HG02588 (cell line): ENCODE results near the gene MOSPD3.
A peak's percentile ranks its signal among the peaks of the same experiment; 100 is the strongest.

Source experiments
- ATAC-seq: cut with Tn5 transposase; IDR thresholded peaks from one replicate; pipeline ENCODE4 v1.9.1; 2021; ENCODE audit warnings: mild to moderate bottlenecking, moderate library complexity; ENCODE audit not compliant: unreplicated experiment

The MOSPD3 gene

GRCh38 chr7:100621554-100621953 is 9.2 kb downstream of the MOSPD3 start:
- ATAC-seq, result no peak

GRCh38 chr7:100623951-100624824 is 11.8 kb downstream of the MOSPD3 start:
- ATAC-seq, result no peak

DNA sequence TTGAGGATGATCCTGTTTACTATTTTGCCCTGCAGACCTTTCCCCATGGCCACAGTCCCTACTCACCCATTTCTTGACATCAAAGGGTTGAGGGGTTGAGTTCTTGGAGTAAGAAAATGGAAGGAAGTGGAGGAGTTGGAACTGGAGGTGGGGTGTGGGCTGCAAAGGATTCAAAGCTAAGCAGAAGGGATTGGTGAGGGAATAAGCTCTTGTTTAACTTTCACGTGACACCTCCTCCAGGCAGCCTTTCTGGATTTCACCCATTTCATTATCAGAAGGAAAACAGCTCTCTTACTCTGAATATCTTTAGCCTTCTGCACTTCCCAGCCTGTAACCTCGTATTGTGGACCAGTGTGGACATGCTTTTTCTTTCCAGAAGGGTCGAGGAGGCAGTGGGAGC is 13.7 kb downstream of the MOSPD3 start:
- no peak for ATAC-seq

DNA sequence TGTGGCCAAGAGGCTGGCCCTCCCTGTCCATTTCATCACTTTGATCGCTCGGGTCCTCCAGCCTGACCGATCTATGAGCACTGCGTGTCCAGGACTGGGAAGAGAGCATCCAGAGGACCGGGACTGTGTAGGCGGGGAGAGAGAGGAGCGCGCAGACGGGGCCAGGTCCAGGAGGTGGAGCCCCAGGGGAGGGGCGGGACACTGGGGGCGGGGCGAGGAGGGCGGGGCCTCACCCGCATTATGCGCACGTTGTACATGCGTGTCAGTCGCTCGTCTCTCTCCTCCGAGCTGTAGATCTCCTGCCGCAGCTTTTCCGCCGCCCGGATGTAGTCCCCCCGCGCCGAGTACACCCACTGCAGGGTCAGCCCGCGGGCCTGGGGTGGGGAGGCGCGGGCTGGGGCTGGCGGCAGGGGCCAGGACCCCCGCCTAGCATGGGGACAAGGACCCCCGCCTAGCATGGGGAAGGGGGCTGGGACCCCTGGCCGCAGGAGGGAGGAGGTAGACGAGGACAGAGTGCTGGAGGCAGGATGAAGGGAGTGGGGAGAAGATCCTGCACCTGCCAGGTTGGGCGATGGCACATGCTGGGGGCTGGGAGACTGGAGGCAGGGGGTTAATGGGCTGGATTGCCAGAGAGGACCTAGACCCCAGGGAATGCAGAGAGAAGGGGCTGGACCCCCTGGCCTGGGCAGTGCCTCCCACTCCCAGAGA is 14.3 kb downstream of the MOSPD3 start:
- ATAC-seq, result peak; percentile 74

DNA sequence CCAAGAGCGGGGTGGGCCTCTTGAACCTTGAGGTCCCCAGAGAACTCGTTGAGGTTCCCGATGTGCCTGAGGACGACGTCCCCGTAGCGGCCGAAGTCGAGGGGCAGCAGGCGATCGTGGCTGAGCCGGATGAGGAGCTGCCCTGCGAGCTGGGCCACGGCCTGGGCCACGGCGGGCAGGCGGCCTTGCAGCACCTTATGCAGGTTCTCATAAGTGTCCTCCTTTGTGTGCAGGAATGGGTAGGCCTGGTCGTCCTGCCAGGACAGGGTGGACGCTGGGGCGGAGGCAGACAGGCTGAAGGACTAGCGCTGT is 14.9 kb downstream of the MOSPD3 start:
- no peak for ATAC-seq

DNA sequence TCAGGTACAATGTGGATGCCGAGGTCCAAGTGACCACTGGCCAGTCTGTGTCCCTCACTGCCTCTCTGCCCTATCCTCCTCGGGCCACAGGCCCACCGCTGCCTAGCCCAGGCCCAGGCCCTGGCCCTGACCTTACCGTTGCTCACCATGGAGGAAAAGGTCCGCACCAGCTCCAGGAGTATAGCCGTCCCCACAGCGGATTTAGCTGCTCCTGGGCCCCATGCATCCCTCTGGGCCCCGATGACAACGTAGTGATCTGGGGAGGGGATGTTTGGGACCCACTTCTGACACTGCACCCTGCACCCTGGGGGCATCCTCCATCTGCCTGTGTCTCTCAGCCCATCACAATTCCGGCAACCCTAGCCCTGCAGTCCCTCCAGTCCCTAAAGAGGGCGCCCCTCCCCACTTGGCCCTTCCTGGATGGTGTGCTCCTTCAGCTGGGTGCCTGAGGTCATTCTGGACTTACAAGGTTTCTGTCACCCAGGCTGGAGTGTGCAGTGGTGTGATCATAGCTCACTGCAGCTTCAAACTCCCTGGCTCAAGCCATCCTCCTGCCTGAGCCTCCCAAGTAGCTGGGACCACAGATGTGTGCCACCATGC is 16.9 kb downstream of the MOSPD3 start:
- ATAC-seq, result no peak

- no peak for ATAC-seq
Observed at GRCh38 chr7:100630066-100630465, 17.7 kb downstream of the MOSPD3 start.

GRCh38 chr7:100632951-100633717 is 20.8 kb downstream of the MOSPD3 start:
- ATAC-seq, result peak; percentile 50

- ATAC-seq, result no peak
Observed at GRCh38 chr7:100639995-100640516, 27.7 kb downstream of the MOSPD3 start.

DNA sequence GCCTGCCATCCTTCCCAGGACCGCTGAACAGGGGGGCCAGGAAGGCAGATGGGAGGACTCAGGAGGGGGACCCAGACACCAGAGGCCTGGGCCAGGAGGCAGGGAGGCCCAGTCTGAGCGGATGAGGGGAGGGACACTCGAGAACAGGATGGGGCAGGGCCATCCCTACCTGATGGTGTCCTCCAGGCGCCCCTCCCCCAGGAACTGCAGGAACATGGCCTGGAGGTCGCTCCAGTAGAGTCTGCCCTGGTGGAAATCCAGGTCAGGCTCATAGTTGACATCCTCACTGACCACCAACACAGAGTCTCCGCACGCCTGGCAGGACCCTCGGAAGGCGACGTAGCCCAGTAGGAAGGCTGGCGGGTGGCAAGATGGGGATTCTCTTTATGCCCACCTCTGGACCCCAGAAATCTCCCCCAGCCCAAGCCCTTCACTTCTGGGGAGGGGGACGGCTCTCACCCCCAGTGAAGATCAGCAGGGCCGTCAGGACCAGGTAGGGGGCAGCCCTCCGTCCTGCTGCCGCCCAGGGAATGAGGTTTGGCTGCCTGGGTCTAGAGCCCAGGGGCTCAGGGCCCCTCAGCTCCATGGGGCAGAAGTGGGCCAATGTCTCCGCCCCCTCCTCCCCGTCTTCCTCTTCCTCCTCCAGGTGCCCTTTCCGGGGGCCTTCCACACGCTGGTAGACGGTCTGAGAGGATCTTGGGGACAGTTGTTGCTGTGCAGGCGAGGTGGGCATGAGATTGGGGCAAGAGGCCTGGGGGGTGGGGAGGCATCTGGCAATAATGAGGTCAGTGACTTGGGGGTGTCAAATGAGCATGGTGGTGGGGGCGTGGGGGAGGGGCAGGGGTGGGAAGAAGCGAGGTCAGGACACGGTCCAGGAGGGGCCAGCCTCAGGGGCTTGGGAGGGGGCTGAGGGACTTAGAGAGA is 28.4 kb downstream of the MOSPD3 start:
- no peak for ATAC-seq

GRCh38 chr7:100641463-100641859 is 29.1 kb downstream of the MOSPD3 start, which contains the start of gene TFR2:
TSS of gene TFR2 (minus strand) at chr7:100641552. CDS start at chr7:100641509, 43 bp downstream.
- ATAC-seq, result no peak

- ATAC-seq, result no peak
Observed at GRCh38 chr7:100641860-100642533, 29.7 kb downstream of the MOSPD3 start.

DNA sequence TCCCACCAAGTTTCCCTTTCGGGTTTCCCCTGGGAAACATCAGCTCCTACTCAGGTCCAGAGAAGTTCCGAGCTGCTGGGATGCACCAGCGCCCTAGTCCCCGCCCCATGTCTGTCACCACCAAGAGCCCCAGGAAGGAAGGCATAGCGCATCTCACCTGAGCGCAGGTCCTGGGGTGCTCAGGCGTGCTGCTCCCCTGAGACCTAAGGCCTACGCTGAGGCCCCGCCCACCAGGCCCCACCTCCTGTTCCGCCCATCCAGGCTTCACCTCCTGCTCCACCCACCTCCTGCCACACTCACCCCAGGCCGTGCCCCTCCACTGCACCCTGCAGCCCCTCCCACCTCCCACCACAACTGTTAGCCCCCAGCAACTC is 30.2 kb downstream of the MOSPD3 start:
- no peak for ATAC-seq

- ATAC-seq, result no peak
Observed at GRCh38 chr7:100649826-100650565, 37.7 kb downstream of the MOSPD3 start.

- no peak for ATAC-seq
Observed at GRCh38 chr7:100654908-100655831, 42.8 kb downstream of the MOSPD3 start.

GRCh38 chr7:100655908-100656674 is 43.8 kb downstream of the MOSPD3 start, which contains the start of gene ACTL6B:
TSS of gene ACTL6B (minus strand) at chr7:100656448. CDS start at chr7:100656354, 94 bp downstream.
- ATAC-seq, result no peak
